ENCODE measurements around the gene DCP1A. TPM values are rescaled to one million over a fixed set of nuclear protein-coding genes. Genes with fewer than 3 reads are reported as not detected.

Gene DCP1A
- polyA plus RNA-seq, 12 donors: 18.1 to 324 (median 22.3) TPM

Other genes with a start within 250 kb of the DCP1A start
- 10 to 100 TPM in 11 of 12 donors, not detected in 1; 11.2 to 18.1 (median 13.5) TPM for gene RFT1, start 217.1 kb downstream of the DCP1A start, polyA plus RNA-seq (ENCODE audit: insufficient read length in 12 of 12)
- gene PRKCD, start 186.3 kb downstream of the DCP1A start, polyA plus RNA-seq (ENCODE audit: insufficient read length in 12 of 12): 10 to 100 TPM in 2 of 12 donors, 1 to 10 TPM in 9, not detected in 1; 5.4 to 16.9 (median 6.8) TPM
- 10 to 100 TPM in 11 of 12 donors, not detected in 1; 24.9 to 75.6 (median 28.2) TPM for gene TKT, start 91.5 kb downstream of the DCP1A start, polyA plus RNA-seq (ENCODE audit: insufficient read length in 12 of 12)
- 10 to 100 TPM in 1 of 12 donors, 1 to 10 TPM in 10, not detected in 1; 1.5 to 18.8 (median 2.2) TPM for gene CACNA1D, start 147.1 kb upstream of the DCP1A start, polyA plus RNA-seq (ENCODE audit: insufficient read length in 12 of 12)

Data from muscle of arm (tissue), 12 donors.